Parathyroid adenoma (tissue), 2 donors: ENCODE data around the gene LPCAT1.

Experiments
- H2AFZ ChIP-seq: fragments of 300-600 bp; sonication (generic); one replicate; pipeline ENCODE4 v1.7.0; 2017; ENCODE audit warnings: antibody characterized with exemption, mild to moderate bottlenecking
- H3K27ac ChIP-seq: fragments of 300-600 bp; sonication (generic); one replicate; pipeline ENCODE4 v1.7.0; 2017
- H3K27me3 ChIP-seq: fragments of 300-600 bp; sonication (generic); one replicate; pipeline ENCODE4 v1.7.0; 2017; ENCODE audit warnings: low read length; ENCODE audit not compliant: control insufficient read depth, insufficient read depth
- H3K36me3 ChIP-seq: fragments of 300-600 bp; sonication (generic); one replicate; pipeline ENCODE4 v1.7.0; 2017; ENCODE audit warnings: low read length; ENCODE audit not compliant: control insufficient read depth, insufficient read depth
- H3K4me1 ChIP-seq: fragments of 300-600 bp; sonication (generic); one replicate; pipeline ENCODE4 v1.7.0; 2017; ENCODE audit warnings: control low read depth
- H3K4me2 ChIP-seq: fragments of 300-600 bp; sonication (generic); one replicate; pipeline ENCODE4 v1.7.0; 2017; ENCODE audit warnings: low read length
- H3K4me3 ChIP-seq: fragments of 300-600 bp; sonication (generic); one replicate; pipeline ENCODE4 v1.7.0; 2017; ENCODE audit warnings: low read depth, low read length
- H3K79me2 ChIP-seq: fragments of 300-600 bp; sonication (generic); one replicate; pipeline ENCODE4 v1.7.0; 2017; ENCODE audit warnings: control low read depth
- H3K9ac ChIP-seq: fragments of 300-600 bp; sonication (generic); one replicate; pipeline ENCODE4 v1.7.0; 2017; ENCODE audit warnings: mild to moderate bottlenecking
- H3K9me3 ChIP-seq: fragments of 300-600 bp; sonication (generic); one replicate; pipeline ENCODE4 v1.7.0; 2017; ENCODE audit warnings: low read length; ENCODE audit not compliant: control insufficient read depth
- TF ChIP-seq, protein P1 (sequence below): fragments of 300-600 bp; sonication (generic); IDR thresholded peaks from one replicate; pipeline ENCODE4 v1.7.0; 2017; ENCODE audit warnings: antibody characterized with exemption, mild to moderate bottlenecking
- donor health status: primary hyperparathyroidism.

The LPCAT1 gene

DNA sequence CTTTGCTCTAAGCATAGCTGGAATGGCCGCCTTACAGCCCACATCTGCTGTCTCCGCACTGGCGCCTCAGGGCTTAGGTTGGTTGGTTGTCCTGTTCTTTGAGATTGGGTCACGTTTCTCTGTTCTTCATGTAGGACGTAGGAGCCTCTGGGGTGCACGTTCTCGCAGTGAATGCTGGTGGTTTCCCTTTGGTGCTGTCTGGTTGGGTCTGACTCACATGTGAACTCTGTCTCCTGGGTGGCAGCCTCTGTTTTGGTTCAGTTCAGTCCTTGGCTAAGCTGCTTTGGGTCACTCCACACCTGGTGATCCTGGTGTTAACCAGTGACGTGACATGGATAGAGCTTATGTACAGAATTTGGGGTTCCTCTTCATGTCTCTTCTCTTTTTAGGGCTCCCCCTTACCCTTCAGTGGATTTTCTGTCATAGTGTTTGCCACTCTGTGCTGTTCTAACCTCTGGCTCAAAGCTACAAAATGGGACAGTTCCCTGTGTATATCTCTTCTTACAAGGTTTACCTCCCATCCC is 12.6 kb upstream of the LPCAT1 start:
- Histone ChIP-seq H3K27me3 (no peaks in the 10 kb centered on the region), H3K36me3 (no peaks in the 10 kb centered on the region), H3K4me3 (no peak overlapping the region), H3K79me2 (no peaks in the 10 kb centered on the region), H3K9me3 (no peaks in the 10 kb centered on the region), H3K9ac (no peak overlapping the region), H2AFZ (no peak overlapping the region), H3K4me1 (no peaks in the 10 kb centered on the region), H3K4me2 (no peak overlapping the region), H3K27ac (no peak overlapping the region)
- TF ChIP-seq, protein P1, sequence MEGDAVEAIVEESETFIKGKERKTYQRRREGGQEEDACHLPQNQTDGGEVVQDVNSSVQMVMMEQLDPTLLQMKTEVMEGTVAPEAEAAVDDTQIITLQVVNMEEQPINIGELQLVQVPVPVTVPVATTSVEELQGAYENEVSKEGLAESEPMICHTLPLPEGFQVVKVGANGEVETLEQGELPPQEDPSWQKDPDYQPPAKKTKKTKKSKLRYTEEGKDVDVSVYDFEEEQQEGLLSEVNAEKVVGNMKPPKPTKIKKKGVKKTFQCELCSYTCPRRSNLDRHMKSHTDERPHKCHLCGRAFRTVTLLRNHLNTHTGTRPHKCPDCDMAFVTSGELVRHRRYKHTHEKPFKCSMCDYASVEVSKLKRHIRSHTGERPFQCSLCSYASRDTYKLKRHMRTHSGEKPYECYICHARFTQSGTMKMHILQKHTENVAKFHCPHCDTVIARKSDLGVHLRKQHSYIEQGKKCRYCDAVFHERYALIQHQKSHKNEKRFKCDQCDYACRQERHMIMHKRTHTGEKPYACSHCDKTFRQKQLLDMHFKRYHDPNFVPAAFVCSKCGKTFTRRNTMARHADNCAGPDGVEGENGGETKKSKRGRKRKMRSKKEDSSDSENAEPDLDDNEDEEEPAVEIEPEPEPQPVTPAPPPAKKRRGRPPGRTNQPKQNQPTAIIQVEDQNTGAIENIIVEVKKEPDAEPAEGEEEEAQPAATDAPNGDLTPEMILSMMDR = no peak

DNA sequence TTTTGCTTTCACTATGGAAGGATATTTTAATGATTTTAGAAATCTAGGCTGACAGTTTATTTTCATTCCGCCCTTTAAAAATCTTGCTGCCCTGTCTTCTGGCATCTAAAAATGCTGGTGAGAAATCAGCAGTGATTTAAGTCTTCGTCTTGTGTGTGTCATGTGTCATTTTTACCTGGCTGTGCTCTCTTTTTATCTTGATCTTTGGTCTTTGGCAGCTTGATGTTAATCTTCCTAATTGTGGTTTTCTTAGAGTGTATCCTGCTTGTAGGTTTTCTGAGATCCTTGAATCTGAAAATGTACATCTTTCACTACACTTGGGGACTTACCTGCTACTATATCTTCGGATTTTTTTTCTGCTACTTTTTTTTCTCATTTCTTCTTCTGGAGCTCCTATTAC is 11.9 kb upstream of the LPCAT1 start:
- no peak overlapping the region for H3K27ac ChIP-seq
- no peaks in the 10 kb centered on the region for H3K9me3 ChIP-seq
- H3K27me3 ChIP-seq = no peaks in the 10 kb centered on the region
- no peak overlapping the region for H3K9ac ChIP-seq
- H3K4me3 ChIP-seq = no peak overlapping the region
- H3K36me3 ChIP-seq = no peaks in the 10 kb centered on the region
- H3K4me2 ChIP-seq = no peak overlapping the region
- H3K4me1 ChIP-seq = no peaks in the 10 kb centered on the region
- no peak overlapping the region for H2AFZ ChIP-seq
- TF ChIP-seq, protein P1 = no peak
- H3K79me2 ChIP-seq = no peaks in the 10 kb centered on the region

DNA sequence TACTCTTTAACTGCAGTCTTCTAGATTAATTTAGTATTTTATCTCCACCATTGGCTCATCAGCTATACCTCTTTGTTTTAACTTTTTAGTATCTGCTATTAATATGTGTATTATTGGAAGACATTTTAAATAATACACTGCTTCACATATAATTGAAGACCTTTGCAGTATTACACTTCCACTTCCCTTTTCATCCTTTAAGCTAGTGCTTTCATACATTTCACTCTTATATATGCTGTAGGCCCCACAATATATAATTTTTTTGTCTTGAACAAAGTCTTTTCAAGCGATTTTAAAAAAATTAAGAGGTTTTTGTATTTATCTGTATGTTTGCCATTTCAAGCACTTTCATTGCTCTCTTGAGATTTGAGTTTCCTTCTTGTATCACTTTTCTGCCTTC is 8.6 kb upstream of the LPCAT1 start:
- Histone ChIP-seq H3K4me2 (no peak overlapping the region), H3K27ac (no peak overlapping the region), H3K4me1 (no peaks in the 10 kb centered on the region), H3K9me3 (no peaks in the 10 kb centered on the region), H3K36me3 (no peaks in the 10 kb centered on the region), H2AFZ (no peak overlapping the region), H3K9ac (no peak overlapping the region), H3K4me3 (no peak overlapping the region), H3K27me3 (no peaks in the 10 kb centered on the region), H3K79me2 (no peaks in the 10 kb centered on the region)
- TF ChIP-seq, protein P1 = no peak

DNA sequence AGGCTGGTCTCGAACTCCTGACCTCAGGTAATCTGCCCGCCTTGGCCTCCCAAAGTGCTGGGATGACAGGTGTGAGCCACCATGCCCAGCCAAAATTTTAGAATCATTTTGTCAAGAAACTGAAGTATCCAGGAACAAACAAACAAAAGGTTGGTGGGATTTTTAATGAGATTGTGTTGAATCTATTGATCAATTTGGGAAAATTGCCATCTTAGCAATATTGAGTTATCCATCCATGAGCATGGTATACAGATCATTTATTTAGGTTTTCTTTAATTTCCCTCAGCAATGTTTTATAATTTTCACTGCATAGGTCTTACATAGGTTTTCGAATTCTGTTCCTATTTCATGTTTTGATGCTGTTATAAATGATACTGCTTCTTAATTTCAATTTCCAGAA is 5.7 kb upstream of the LPCAT1 start:
- Histone ChIP-seq H3K36me3 (no peaks in the 10 kb centered on the region), H3K4me3 (no peak overlapping the region), H2AFZ (no peak overlapping the region), H3K4me2 (no peak overlapping the region), H3K9ac (no peak overlapping the region), H3K27me3 (no peaks in the 10 kb centered on the region), H3K4me1 (peaks cover under 1% of the 10 kb centered on the region), H3K79me2 (no peaks in the 10 kb centered on the region), H3K27ac (no peak overlapping the region), H3K9me3 (no peaks in the 10 kb centered on the region)
- TF ChIP-seq, protein P1 = no peak

DNA sequence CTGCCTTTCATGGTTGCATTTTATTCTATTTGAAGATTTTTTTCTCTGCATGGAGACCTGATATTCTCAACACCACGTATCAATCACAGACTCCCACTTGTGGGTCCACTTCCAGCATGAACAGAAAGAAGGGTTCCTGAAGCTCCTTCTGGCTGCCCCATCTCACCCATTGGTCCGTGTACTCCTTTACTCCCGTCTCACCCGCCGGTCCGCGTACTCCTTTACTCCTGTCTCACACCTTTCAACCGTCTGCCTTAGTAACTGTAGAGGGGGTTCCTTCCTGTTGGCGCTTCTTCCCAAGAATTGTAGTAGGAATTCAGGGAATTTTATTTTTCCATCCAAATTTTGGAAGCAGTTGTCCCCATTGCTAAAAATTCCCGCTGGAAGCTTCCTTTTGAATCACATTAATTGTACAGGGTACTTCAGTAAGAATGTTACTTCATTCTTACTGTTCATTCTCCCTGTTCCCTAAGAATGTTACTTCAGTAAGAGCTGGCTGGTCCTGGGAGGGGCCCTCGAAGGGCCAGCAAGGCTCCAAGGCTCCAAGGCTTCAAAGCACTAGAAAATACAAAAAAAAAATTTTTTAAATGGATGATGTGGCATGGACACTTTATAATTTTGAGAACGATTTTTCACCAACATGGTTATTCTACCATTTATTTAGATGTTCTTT is 3.9 kb upstream of the LPCAT1 start:
- H3K4me3 ChIP-seq = no peak overlapping the region
- no peaks in the 10 kb centered on the region for H3K27me3 ChIP-seq
- no peak overlapping the region for H3K9ac ChIP-seq
- no peak overlapping the region for H3K4me2 ChIP-seq
- H3K9me3 ChIP-seq = no peaks in the 10 kb centered on the region
- peaks cover 3% of the 10 kb centered on the region for H3K4me1 ChIP-seq
- H2AFZ ChIP-seq = no peak overlapping the region
- H3K36me3 ChIP-seq = no peaks in the 10 kb centered on the region
- no peak overlapping the region for H3K27ac ChIP-seq
- no peaks in the 10 kb centered on the region for H3K79me2 ChIP-seq
- TF ChIP-seq, protein P1 = no peak
